ENCODE measurements around the gene LDB1. TPM values are rescaled to one million over a fixed set of nuclear protein-coding genes. Genes with fewer than 3 reads are reported as not detected.
A peak's percentile ranks its signal among the peaks of the same experiment; 100 is the strongest.

LDB1 gene
- total RNA-seq, 1 donor from 2014 or later, result 122 TPM

GRCh38 chr10:102140913-102141540, 20.9 kb upstream of the LDB1 start:
- H3K27me3 Mint-ChIP-seq (ENCODE audit: low read depth), result no peaks in the 10 kb centered on the region
- no peak for TF ChIP-seq CTCF (conservative IDR thresholded peaks at IDR 0.05)
- H3K36me3 Mint-ChIP-seq (ENCODE audit: low read depth), result peaks cover 35% of the 10 kb centered on the region
- no peak overlapping the region for H3K27ac Mint-ChIP-seq (ENCODE audit: unreplicated experiment)
- DNase-seq (ENCODE audit: low read depth, low spot score), result no peak
- peaks cover 3% of the 10 kb centered on the region for H3K4me1 Mint-ChIP-seq
- no peaks in the 10 kb centered on the region for H3K9me3 Mint-ChIP-seq
- no peak overlapping the region for H3K4me3 Mint-ChIP-seq

DNA sequence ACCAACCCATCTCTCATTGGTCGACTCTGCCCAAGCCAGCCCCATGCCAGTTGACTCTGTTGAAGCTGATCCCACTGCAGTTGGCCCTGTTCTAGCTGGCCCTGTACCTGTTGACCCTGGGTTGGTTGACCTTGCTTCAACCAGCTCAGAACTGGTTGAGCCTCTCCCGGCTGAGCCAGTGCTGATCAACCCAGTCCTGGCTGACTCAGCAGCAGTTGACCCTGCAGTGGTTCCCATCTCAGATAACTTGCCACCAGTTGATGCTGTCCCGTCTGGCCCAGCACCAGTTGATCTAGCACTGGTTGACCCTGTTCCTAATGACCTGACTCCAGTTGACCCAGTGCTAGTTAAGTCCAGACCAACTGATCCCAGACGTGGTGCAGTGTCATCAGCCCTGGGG, 20.1 kb upstream of the LDB1 start:
- Mint-ChIP-seq H3K4me3 (no peak overlapping the region), H3K9me3 (no peaks in the 10 kb centered on the region), H3K36me3 (ENCODE audit: low read depth) (peaks cover 30% of the 10 kb centered on the region), H3K27me3 (ENCODE audit: low read depth) (no peaks in the 10 kb centered on the region), H3K4me1 (peaks cover 9% of the 10 kb centered on the region), H3K27ac (ENCODE audit: unreplicated experiment) (peak overlapping the region; percentile 57)
- DNase-seq (ENCODE audit: low read depth, low spot score), result no peak
- no peak for TF ChIP-seq CTCF (conservative IDR thresholded peaks at IDR 0.05)

GRCh38 chr10:102139281-102140110, 19.3 kb upstream of the LDB1 start:
- Mint-ChIP-seq H3K36me3 (ENCODE audit: low read depth) (peaks cover 30% of the 10 kb centered on the region), H3K27ac (ENCODE audit: unreplicated experiment) (no peak overlapping the region)
- DNase-seq (ENCODE audit: low read depth, low spot score), result no peak

GRCh38 chr10:102135956-102136526, 15.9 kb upstream of the LDB1 start:
- Mint-ChIP-seq H3K9me3 (no peaks in the 10 kb centered on the region), H3K36me3 (ENCODE audit: low read depth) (peaks cover 14% of the 10 kb centered on the region), H3K4me1 (peaks cover 34% of the 10 kb centered on the region), H3K27me3 (ENCODE audit: low read depth) (no peaks in the 10 kb centered on the region), H3K27ac (ENCODE audit: unreplicated experiment) (no peak overlapping the region), H3K4me3 (peak overlapping the region; percentile 67)
- no peak for DNase-seq (ENCODE audit: low read depth, low spot score)
- no peak for TF ChIP-seq CTCF (conservative IDR thresholded peaks at IDR 0.05)

More at GRCh38 chr10:102139281-102140110, 19.3 kb upstream of the LDB1 start:
- Mint-ChIP-seq H3K4me1 (peaks cover 16% of the 10 kb centered on the region), H3K27me3 (ENCODE audit: low read depth) (no peaks in the 10 kb centered on the region), H3K9me3 (no peaks in the 10 kb centered on the region), H3K4me3 (no peak overlapping the region)
- TF ChIP-seq CTCF (conservative IDR thresholded peaks at IDR 0.05), result no peak

DNA sequence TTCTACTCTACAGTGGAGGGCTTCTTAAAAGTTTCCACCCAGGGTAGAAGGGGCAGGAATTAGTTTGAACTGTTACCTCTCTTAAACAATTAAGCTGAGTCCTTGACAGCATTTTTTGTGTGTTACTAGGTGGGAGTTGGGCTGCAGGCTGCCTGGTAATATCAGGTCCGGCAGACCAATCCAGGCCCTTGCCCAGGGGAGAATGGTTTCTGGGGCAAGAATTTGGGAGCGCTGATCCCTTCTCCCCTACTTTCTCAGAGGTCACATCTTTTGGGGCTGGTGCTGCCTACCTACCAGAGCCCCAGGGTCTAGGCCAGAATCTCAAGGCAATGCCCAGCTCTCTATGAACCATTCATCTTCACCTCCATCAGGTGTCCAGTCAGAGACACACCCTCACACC, 14.2 kb upstream of the LDB1 start:
- H3K4me1 Mint-ChIP-seq, result peaks cover 34% of the 10 kb centered on the region
- no peak for TF ChIP-seq CTCF (conservative IDR thresholded peaks at IDR 0.05)
- H3K27me3 Mint-ChIP-seq (ENCODE audit: low read depth), result no peaks in the 10 kb centered on the region
- H3K36me3 Mint-ChIP-seq (ENCODE audit: low read depth), result peaks cover 5% of the 10 kb centered on the region
- peak overlapping the region; percentile 96 for H3K4me3 Mint-ChIP-seq
- DNase-seq (ENCODE audit: low read depth, low spot score), result no peak
- H3K27ac Mint-ChIP-seq (ENCODE audit: unreplicated experiment), result peak overlapping the region; percentile 61
- no peaks in the 10 kb centered on the region for H3K9me3 Mint-ChIP-seq

Data from neural crest cell (in vitro differentiated cells).